Measurements from ENCODE around the gene ELL2.
A peak's percentile ranks its signal among the peaks of the same experiment; 100 is the strongest.
"Not testable (repeated sequence)": the region's sequence is repeated elsewhere in the genome, so short reads cannot be mapped to it uniquely, and the experiment has no call there.

The ELL2 gene

GRCh38 chr5:95853490-95853889 is 108.2 kb downstream of the ELL2 start:
- DNase-seq = no peak

- DNase-seq = no peak
Measured at GRCh38 chr5:95852567-95852966, 109.1 kb downstream of the ELL2 start.

GRCh38 chr5:95851141-95851540 is 110.5 kb downstream of the ELL2 start:
- DNase-seq = not testable (repeated sequence)

GRCh38 chr5:95850391-95850894 is 111.2 kb downstream of the ELL2 start:
- no peak for DNase-seq

GRCh38 chr5:95848701-95849100 is 113.0 kb downstream of the ELL2 start:
- no peak for DNase-seq

GRCh38 chr5:95847261-95847592 is 114.4 kb downstream of the ELL2 start:
- no peak for DNase-seq

GRCh38 chr5:95846554-95847260 is 114.9 kb downstream of the ELL2 start:
- peak; percentile 6 for DNase-seq

GRCh38 chr5:95845391-95845790 is 116.3 kb downstream of the ELL2 start:
- no peak for DNase-seq

GRCh38 chr5:95843733-95844223 is 117.9 kb downstream of the ELL2 start:
- DNase-seq = no peak

- DNase-seq = no peak
Measured at GRCh38 chr5:95842854-95843544, 118.7 kb downstream of the ELL2 start.

GRCh38 chr5:95841914-95842812 is 119.5 kb downstream of the ELL2 start:
- no peak for DNase-seq

GRCh38 chr5:95840956-95841705 is 120.5 kb downstream of the ELL2 start:
- DNase-seq = no peak

- DNase-seq = no peak
Measured at GRCh38 chr5:95839658-95840057, 122.0 kb downstream of the ELL2 start.

- no peak for DNase-seq
Measured at GRCh38 chr5:95838556-95838955, 123.1 kb downstream of the ELL2 start.

GRCh38 chr5:95838001-95838520 is 123.6 kb downstream of the ELL2 start:
- DNase-seq = no peak

GRCh38 chr5:95837492-95837891 is 124.2 kb downstream of the ELL2 start:
- DNase-seq = no peak

- not testable (repeated sequence) for DNase-seq
Measured at GRCh38 chr5:95836971-95837370, 124.7 kb downstream of the ELL2 start.

- no peak for DNase-seq
Measured at GRCh38 chr5:95836544-95836943, 125.1 kb downstream of the ELL2 start.

- no peak for DNase-seq
Measured at GRCh38 chr5:95835682-95836385, 125.8 kb downstream of the ELL2 start.
